ENCODE data around the gene ZNF22. TPM values are rescaled to one million over a fixed set of nuclear protein-coding genes. Genes with fewer than 3 reads are reported as not detected.

The ZNF22 gene
- total RNA-seq, 1 donor from 2014 or later: 26.9 TPM

DNA sequence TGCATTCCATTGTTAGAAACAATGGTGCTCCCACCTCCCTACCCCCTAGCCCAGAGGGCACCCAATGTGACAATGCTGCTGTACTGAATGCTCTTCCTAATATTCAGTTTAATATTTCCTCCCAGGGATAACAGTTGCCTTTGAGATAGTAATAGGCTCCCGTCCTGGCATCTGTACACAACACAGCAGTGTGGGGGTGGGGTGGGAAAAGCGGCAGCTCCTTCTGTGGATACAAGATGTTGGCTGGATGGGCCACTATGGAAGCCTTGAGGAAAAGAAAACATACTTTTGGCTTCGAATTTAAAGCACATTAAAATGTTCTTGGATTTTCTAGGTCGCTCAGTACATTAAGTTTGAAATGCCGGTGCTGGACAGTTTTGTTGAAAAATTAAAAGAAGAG, 9.2 kb upstream of the ZNF22 start:
- TF ChIP-seq, protein P1, sequence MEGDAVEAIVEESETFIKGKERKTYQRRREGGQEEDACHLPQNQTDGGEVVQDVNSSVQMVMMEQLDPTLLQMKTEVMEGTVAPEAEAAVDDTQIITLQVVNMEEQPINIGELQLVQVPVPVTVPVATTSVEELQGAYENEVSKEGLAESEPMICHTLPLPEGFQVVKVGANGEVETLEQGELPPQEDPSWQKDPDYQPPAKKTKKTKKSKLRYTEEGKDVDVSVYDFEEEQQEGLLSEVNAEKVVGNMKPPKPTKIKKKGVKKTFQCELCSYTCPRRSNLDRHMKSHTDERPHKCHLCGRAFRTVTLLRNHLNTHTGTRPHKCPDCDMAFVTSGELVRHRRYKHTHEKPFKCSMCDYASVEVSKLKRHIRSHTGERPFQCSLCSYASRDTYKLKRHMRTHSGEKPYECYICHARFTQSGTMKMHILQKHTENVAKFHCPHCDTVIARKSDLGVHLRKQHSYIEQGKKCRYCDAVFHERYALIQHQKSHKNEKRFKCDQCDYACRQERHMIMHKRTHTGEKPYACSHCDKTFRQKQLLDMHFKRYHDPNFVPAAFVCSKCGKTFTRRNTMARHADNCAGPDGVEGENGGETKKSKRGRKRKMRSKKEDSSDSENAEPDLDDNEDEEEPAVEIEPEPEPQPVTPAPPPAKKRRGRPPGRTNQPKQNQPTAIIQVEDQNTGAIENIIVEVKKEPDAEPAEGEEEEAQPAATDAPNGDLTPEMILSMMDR (IDR thresholded peaks at IDR 0.05): no peak
- intact Hi-C loops (cut with DNase I): no loop called here
- Histone ChIP-seq H3K4me3 (no peak overlapping the region), H3K9me3 (no peaks in the 10 kb centered on the region), H3K36me3 (peaks cover 21% of the 10 kb centered on the region), H3K4me1 (peaks cover 57% of the 10 kb centered on the region), H3K27me3 (no peaks in the 10 kb centered on the region), H3K27ac (peak overlapping the region; percentile 6)
- no peak for DNase-seq
- ATAC-seq: no peak

DNA sequence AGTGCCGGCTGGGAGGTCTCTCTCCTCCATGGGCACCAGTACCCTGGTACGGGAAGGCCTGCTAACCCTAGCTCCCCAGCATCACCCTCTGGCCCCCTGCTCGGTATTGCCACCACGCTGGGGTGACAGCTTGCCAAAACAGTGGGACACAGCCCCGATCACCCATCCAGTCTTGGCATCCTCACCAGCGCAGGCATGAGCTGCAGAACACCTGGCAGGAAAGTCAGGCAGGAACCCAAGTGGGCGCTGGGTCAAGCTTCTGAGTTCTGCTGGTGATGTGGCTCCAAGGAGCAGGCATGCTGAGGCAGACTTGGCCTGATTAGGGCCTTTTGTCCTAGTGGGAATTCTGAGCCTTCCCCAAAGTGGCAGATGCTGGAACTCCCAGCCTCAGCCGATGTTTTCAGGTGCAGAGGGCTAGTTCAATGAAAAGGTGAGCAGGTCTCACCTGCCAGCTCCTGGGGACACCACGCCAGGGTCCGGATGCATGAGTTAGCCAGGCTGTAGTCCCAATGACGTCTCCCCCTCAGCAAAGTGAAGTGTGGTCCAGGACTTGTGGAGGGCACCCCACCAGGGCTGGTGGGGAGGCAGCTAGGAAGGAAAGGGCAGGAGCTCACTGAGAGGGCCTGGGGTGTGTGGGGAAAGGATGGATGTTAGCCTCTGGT, 8.5 kb upstream of the ZNF22 start:
- DNase-seq (no peak), ATAC-seq (no peak)
- TF ChIP-seq, protein P1 (IDR thresholded peaks at IDR 0.05): no peak
- Histone ChIP-seq H3K27ac (peak overlapping the region; percentile 6), H3K4me3 (no peak overlapping the region), H3K27me3 (no peaks in the 10 kb centered on the region), H3K9me3 (no peaks in the 10 kb centered on the region), H3K36me3 (peaks cover 21% of the 10 kb centered on the region), H3K4me1 (peaks cover 60% of the 10 kb centered on the region)
- intact Hi-C loops (cut with DNase I): no loop called here

DNA sequence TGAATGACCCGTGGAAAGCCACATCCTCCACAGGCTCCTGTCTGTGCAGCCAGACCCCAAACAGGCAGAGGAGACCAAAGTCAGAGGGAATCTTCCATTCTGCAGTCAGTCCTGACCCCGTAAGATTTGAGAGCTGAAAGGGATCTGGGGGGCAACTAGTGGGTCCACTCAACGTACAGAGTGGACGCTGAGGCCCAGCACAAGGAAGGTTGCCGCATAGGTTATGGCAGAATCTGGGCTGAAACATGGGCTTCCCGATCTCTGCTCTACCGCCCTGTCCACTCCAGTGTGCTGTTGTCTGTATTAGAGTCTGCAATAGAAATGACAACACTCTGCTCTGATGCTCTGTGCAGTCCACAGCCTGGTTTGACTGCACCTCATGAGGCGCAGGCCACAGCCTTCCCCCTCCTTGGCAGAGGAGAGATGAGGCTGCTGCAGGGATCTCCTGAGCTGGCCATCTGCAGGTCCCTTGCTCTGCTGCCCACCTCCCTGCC, 7.9 kb upstream of the ZNF22 start:
- Histone ChIP-seq H3K27ac (peak overlapping the region; percentile 6), H3K27me3 (no peaks in the 10 kb centered on the region), H3K36me3 (peaks cover 21% of the 10 kb centered on the region), H3K4me1 (peaks cover 64% of the 10 kb centered on the region), H3K4me3 (no peak overlapping the region), H3K9me3 (no peaks in the 10 kb centered on the region)
- DNase-seq: no peak
- TF ChIP-seq, protein P1 (IDR thresholded peaks at IDR 0.05): no peak
- no peak for ATAC-seq
- intact Hi-C loops (cut with DNase I): no loop called here

DNA sequence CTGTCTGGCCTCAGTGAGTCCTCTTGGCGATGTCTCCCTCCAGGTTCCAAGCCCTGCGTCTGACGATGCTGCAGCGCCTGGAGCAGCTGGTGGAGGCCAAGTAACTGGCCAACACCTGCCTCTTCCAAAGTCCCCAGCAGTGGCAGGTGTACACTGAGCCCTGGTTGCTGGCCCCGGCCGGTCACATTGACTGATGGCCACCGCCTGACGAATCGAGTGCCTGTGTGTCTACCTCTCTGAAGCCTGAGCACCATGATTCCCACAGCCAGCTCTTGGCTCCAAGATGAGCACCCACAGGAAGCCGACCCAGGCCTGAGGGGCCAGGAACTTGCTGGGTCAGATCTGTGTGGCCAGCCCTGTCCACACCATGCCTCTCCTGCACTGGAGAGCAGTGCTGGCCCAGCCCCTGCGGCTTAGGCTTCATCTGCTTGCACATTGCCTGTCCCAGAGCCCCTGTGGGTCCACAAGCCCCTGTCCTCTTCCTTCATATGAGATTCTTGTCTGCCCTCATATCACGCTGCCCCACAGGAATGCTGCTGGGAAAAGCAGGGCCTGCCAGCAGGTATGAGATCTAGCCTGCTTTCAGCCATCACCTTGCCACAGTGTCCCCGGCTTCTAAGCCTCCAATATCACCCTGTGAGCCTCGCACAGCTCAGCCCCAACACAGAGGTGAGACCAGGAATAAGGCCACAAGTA, 7.3 kb upstream of the ZNF22 start:
- peaks cover 20% of the 10 kb centered on the region for H3K36me3 ChIP-seq
- TF ChIP-seq, protein P1 (IDR thresholded peaks at IDR 0.05): no peak
- no peak for DNase-seq
- no peak for ATAC-seq
- H3K27me3 ChIP-seq: no peaks in the 10 kb centered on the region
- H3K27ac ChIP-seq: peak overlapping the region; percentile 6
- H3K9me3 ChIP-seq: no peaks in the 10 kb centered on the region
- no peak overlapping the region for H3K4me3 ChIP-seq
- intact Hi-C loops (cut with DNase I): no loop called here
- H3K4me1 ChIP-seq: peaks cover 70% of the 10 kb centered on the region

DNA sequence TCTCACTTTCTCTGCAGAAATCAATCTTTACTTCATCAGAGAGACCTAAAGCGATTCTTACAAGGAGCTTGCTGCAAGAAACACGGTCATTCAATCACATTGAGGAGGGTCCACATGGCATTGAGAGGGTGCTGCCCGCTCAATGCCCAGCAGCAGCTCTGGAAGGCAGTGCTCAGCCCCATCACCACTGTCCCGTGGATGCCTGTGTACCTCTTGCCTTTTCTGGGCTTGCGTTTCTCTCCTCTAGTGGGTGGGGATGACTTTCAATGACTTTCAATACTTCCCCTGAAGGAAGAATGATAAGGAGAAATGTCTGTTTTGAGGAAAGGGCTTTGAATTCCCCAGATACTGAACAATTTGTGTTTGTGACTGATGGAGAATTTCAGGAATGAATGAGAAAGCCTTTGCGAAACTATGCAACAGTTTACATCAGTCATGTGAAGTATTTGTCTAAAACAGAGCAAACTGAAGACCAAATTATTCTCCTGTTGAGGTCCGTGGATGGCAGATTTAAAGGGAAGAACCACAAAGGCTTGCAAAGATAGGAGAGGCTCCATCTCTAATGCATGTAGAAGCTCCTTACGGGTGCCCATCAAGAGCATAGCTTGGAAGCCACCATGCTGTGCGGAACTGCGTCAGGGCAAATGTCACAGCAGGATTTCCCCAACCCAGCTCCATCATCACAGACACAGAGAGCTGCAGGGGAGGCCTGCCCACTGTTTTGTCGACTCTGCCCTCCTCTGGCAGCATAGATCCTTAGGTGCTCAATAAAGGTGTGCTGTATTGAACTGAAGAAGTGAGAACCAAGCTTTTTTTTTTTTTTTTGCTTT, 6.6 kb upstream of the ZNF22 start:
- no peak overlapping the region for H3K4me3 ChIP-seq
- intact Hi-C loops (cut with DNase I): no loop called here
- peaks cover 13% of the 10 kb centered on the region for H3K36me3 ChIP-seq
- DNase-seq (no peak), ATAC-seq (no peak)
- peak overlapping the region; percentile 78 for H3K27ac ChIP-seq
- TF ChIP-seq, protein P1 (IDR thresholded peaks at IDR 0.05): no peak
- H3K27me3 ChIP-seq: no peaks in the 10 kb centered on the region
- peaks cover 73% of the 10 kb centered on the region for H3K4me1 ChIP-seq
- H3K9me3 ChIP-seq: no peaks in the 10 kb centered on the region

Data from upper lobe of right lung (tissue), 1 donor.